IMR-90 (cell line): ENCODE results near the gene PCBP3. TPM values are rescaled to one million over a fixed set of nuclear protein-coding genes. Genes with fewer than 3 reads are reported as not detected.

Experiments
- ATAC-seq: fragments of 200-7000 bp; cut with Tn5 transposase; 2 replicates; pipeline ENCODE4 v1.9.1; 2020; ENCODE audit warnings: low read depth, mild to moderate bottlenecking, moderate library complexity
- BruUV-seq: library from RNA; stranded (reverse); fragments of 400-500 nt; replicated peaks from 2 replicates; lab custom pipeline; 2021; lab: Mats Ljungman, UMichigan
- CTCF ChIA-PET: fragments of 300-600 bp; formaldehyde crosslinking; extraction: SDS; loops from one replicate; lab custom pipeline; 2021; ENCODE audit warnings: antibody characterized with exemption; lab: Yijun Ruan, JAX
- POLR2A ChIA-PET: fragments of 300-600 bp; sonication (Branson Sonifier 250); formaldehyde crosslinking; loops from one replicate; lab custom pipeline; 2022; ENCODE audit warnings: antibody characterized with exemption; ENCODE audit not compliant: unreplicated experiment; lab: Charles Lee
- DNase-seq: peaks from one replicate; pipeline ENCODE4 v3.0.0; 2013
- H2AFZ ChIP-seq: replicated peaks from 2 replicates; pipeline ENCODE3; 2013; ENCODE audit warnings: low read length, mild to moderate bottlenecking; ENCODE audit not compliant: poor library complexity
- H2AK5ac ChIP-seq: 2 replicates; pipeline ENCODE4 v1.6.1; 2013; ENCODE audit warnings: low read depth, low read length, inconsistent platforms
- H2AK9ac ChIP-seq: replicated peaks from 2 replicates; pipeline ENCODE3; 2013; ENCODE audit warnings: mild to moderate bottlenecking, low read depth, low read length, moderate library complexity; ENCODE audit not compliant: poor library complexity
- H2BK120ac ChIP-seq: 2 replicates; pipeline ENCODE4 v1.6.1; 2013; ENCODE audit warnings: low read depth, low read length, inconsistent platforms
- H2BK15ac ChIP-seq: 3 replicates; pipeline ENCODE4 v1.6.1; 2013; ENCODE audit warnings: low read depth, low read length, inconsistent platforms
- H2BK20ac ChIP-seq: 2 replicates; pipeline ENCODE4 v1.6.1; 2013; ENCODE audit warnings: low read depth, mild to moderate bottlenecking, inconsistent platforms, low read length, moderate library complexity
- H2BK5ac ChIP-seq: 2 replicates; pipeline ENCODE4 v1.6.1; 2013; ENCODE audit warnings: mild to moderate bottlenecking, low read depth, low read length, inconsistent platforms; ENCODE audit not compliant: poor library complexity, severe bottlenecking
- H3K14ac ChIP-seq: replicated peaks from 2 replicates; pipeline ENCODE4 v1.6.1; 2013; ENCODE audit warnings: low read depth, low read length, inconsistent platforms
- H3K18ac ChIP-seq: 2 replicates; pipeline ENCODE4 v1.6.1; 2013; ENCODE audit warnings: low read depth, low read length, control low read depth
- H3K23ac ChIP-seq: 2 replicates; pipeline ENCODE4 v1.6.1; 2013; ENCODE audit warnings: low read depth, low read length, inconsistent platforms
- H3K27ac ChIP-seq: 2 replicates; pipeline ENCODE4 v1.5.1; 2013; ENCODE audit warnings: mild to moderate bottlenecking, control low read depth, low read length; ENCODE audit not compliant: insufficient read depth
- H3K27me3 ChIP-seq: 2 replicates; pipeline ENCODE4 v1.6.1; 2013; ENCODE audit warnings: low read length; ENCODE audit not compliant: control insufficient read depth, insufficient read depth
- H3K36me3 ChIP-seq: 2 replicates; pipeline ENCODE4 v1.6.1; 2013; ENCODE audit warnings: low read length, mixed read lengths; ENCODE audit not compliant: control insufficient read depth, insufficient read depth
- H3K4ac ChIP-seq: 2 replicates; pipeline ENCODE4 v1.6.1; 2013; ENCODE audit warnings: low read depth, low read length, inconsistent platforms
- H3K4me1 ChIP-seq: 2 replicates; pipeline ENCODE4 v1.6.1; 2013; ENCODE audit warnings: low read length, mixed read lengths; ENCODE audit not compliant: control insufficient read depth, insufficient read depth
- H3K4me2 ChIP-seq: 2 replicates; pipeline ENCODE4 v1.6.1; 2013; ENCODE audit warnings: low read depth, mild to moderate bottlenecking, control low read depth, low read length, moderate library complexity
- H3K4me3 ChIP-seq: 2 replicates; pipeline ENCODE4 v1.5.1; 2013; ENCODE audit warnings: low read depth, mild to moderate bottlenecking, control low read depth, low read length, moderate library complexity; ENCODE audit not compliant: insufficient read depth
- H3K56ac ChIP-seq: 2 replicates; pipeline ENCODE4 v1.6.1; 2013; ENCODE audit warnings: low read length, inconsistent platforms; ENCODE audit not compliant: insufficient read depth; ENCODE audit errors: extremely low read depth
- H3K79me1 ChIP-seq, 2 experiments: 2 replicates each; pipeline ENCODE4 v1.6.1; 2013; ENCODE audit warnings: low read length in 2 of 2, inconsistent platforms in 1 of 2, low read depth in 1 of 2
- H3K9ac ChIP-seq: 2 replicates; pipeline ENCODE4 v1.6.1; 2013; ENCODE audit warnings: low read depth, low read length, control low read depth
- H3K9me1 ChIP-seq: 2 replicates; pipeline ENCODE4 v1.6.1; 2013; ENCODE audit warnings: low read length, inconsistent platforms; ENCODE audit not compliant: insufficient read depth
- H3K9me3 ChIP-seq: 2 replicates; pipeline ENCODE4 v1.6.1; 2013; ENCODE audit warnings: low read length; ENCODE audit not compliant: control insufficient read depth, insufficient read depth
- H4K20me1 ChIP-seq: 2 replicates; pipeline ENCODE4 v1.6.1; 2013; ENCODE audit warnings: low read length, inconsistent platforms; ENCODE audit not compliant: insufficient read depth
- H4K5ac ChIP-seq: 2 replicates; pipeline ENCODE4 v1.6.1; 2013; ENCODE audit warnings: mild to moderate bottlenecking, low read depth, low read length, control low read depth
- H4K8ac ChIP-seq, 2 experiments: 2 replicates each; pipeline ENCODE4 v1.6.1; 2013; ENCODE audit warnings: low read depth in 2 of 2, low read length in 2 of 2, control low read depth in 1 of 2, inconsistent platforms in 1 of 2
- H4K91ac ChIP-seq: 2 replicates; pipeline ENCODE4 v1.6.1; 2013; ENCODE audit warnings: low read depth, low read length, inconsistent platforms; ENCODE audit not compliant: insufficient read depth
- BHLHE40 ChIP-seq: fragments of 150-350 bp; IDR thresholded peaks from 2 replicates; pipeline ENCODE4 v1.6.1; 2016; ENCODE audit warnings: mild to moderate bottlenecking, low read depth, low read length
- CEBPB ChIP-seq: IDR thresholded peaks from 2 replicates; pipeline ENCODE4 v1.6.1; 2012; ENCODE audit warnings: low read depth, low read length, improper control_type of control experiment
- CHD1 ChIP-seq: IDR thresholded peaks from 2 replicates; pipeline ENCODE4 v1.6.1; 2012; ENCODE audit warnings: low read depth, low read length, improper control_type of control experiment
- FOS ChIP-seq: fragments of 150-350 bp; IDR thresholded peaks from 2 replicates; pipeline ENCODE4 v1.6.1; 2016; ENCODE audit warnings: low read depth, low read length
- MAFK ChIP-seq: IDR thresholded peaks from 2 replicates; pipeline ENCODE4 v1.6.1; 2012; ENCODE audit warnings: low read depth, low read length, improper control_type of control experiment
- MAZ ChIP-seq: IDR thresholded peaks from 2 replicates; pipeline ENCODE4 v1.6.1; 2012; ENCODE audit warnings: low read depth, mild to moderate bottlenecking, low read length, improper control_type of control experiment, moderate library complexity, borderline replicate concordance
- MXI1 ChIP-seq: IDR thresholded peaks from 2 replicates; pipeline ENCODE4 v1.6.1; 2012; ENCODE audit warnings: low read depth, mild to moderate bottlenecking, low read length, moderate library complexity, borderline replicate concordance
- NFE2L2 ChIP-seq: fragments of 150-350 bp; IDR thresholded peaks from 2 replicates; pipeline ENCODE4 v1.6.1; 2016; ENCODE audit warnings: low read depth, mild to moderate bottlenecking, low read length
- POLR2A ChIP-seq: IDR thresholded peaks from 2 replicates; pipeline ENCODE4 v1.6.1; 2012; ENCODE audit warnings: mild to moderate bottlenecking, low read depth, low read length
- RAD21 ChIP-seq: IDR thresholded peaks from 2 replicates; pipeline ENCODE4 v1.6.1; 2012; ENCODE audit warnings: low read length, improper control_type of control experiment
- RCOR1 ChIP-seq: IDR thresholded peaks from 2 replicates; pipeline ENCODE4 v1.6.1; 2012; ENCODE audit warnings: mild to moderate bottlenecking, low read length, improper control_type of control experiment; ENCODE audit not compliant: insufficient replicate concordance
- RFX5 ChIP-seq: IDR thresholded peaks from 2 replicates; pipeline ENCODE4 v1.8.0; 2012; ENCODE audit warnings: low read depth, mild to moderate bottlenecking, low read length, moderate library complexity
- SMC3 ChIP-seq: fragments of 150-350 bp; IDR thresholded peaks from 2 replicates; pipeline ENCODE4 v1.6.1; 2016; ENCODE audit warnings: low read depth, mild to moderate bottlenecking, antibody characterized with exemption, low read length, moderate library complexity
- USF2 ChIP-seq: fragments of 150-350 bp; IDR thresholded peaks from 2 replicates; pipeline ENCODE4 v1.6.1; 2017; ENCODE audit warnings: mild to moderate bottlenecking, antibody characterized with exemption, low read length, low read depth
- WGBS, 2 experiments: methylation state at CpG; one replicate each; pipeline versions ENCODE4 v1.1.5 to v1.1.7; 2013; ENCODE audit warnings: missing lambda C conversion rate in 2 of 2; ENCODE audit not compliant: insufficient read length in 1 of 2; ENCODE audit errors: extremely low coverage in 2 of 2; 5-methylcytosine and 5-hydroxymethylcytosine counted together
- dilution Hi-C: fragments of 300-500 bp; cut with HindIII; formaldehyde crosslinking; loops from one replicate; pipeline ENCODE4 v1.14.3; 2018; ENCODE audit warnings: low sequenced_read_pairs; ENCODE audit not compliant: unreplicated experiment
- in situ Hi-C: fragments of 300-500 bp; cut with MboI; formaldehyde crosslinking; loops from 3 replicates; pipeline ENCODE4 v1.14.3; 2019; ENCODE audit warnings: low sequenced_read_pairs, inconsistent platforms, mixed read lengths
- intact Hi-C: fragments of 100-400 bp; cut with micrococcal nuclease; formaldehyde crosslinking; loops from 2 replicates; pipeline ENCODE4 v1.10.0; 2022
- polyA plus RNA-seq, 3 experiments: library from polyadenylated mRNA; depleted of rRNA; stranded (reverse); fragments of >200 nt; gene quantifications; 2 replicates each; pipeline ENCODE4 v1.2.3, GENCODE V29; 2012; ENCODE audit warnings: low replicate concordance in 1 of 3
- total RNA-seq: library from RNA; depleted of rRNA; stranded (reverse); fragments of >200 nt; gene quantifications from 2 replicates; pipeline ENCODE4 v1.2.3, GENCODE V29; 2012
- TF ChIP-seq, protein P1 (sequence below): conservative IDR thresholded peaks from 2 replicates; pipeline ENCODE4 v1.5.1; 2012; ENCODE audit warnings: mild to moderate bottlenecking, low read depth, low read length, improper control_type of control experiment
- TF ChIP-seq, protein P2 (sequence below): fragments of 150-350 bp; IDR thresholded peaks from 2 replicates; pipeline ENCODE4 v1.6.1; 2016; ENCODE audit warnings: low read depth, mild to moderate bottlenecking, low read length, moderate library complexity, borderline replicate concordance

PCBP3 gene
- total and polyA plus RNA-seq, 2 of the 4 experiments (the other 2 are of a cell fraction) = 2.9 to 3.9 TPM

DNA sequence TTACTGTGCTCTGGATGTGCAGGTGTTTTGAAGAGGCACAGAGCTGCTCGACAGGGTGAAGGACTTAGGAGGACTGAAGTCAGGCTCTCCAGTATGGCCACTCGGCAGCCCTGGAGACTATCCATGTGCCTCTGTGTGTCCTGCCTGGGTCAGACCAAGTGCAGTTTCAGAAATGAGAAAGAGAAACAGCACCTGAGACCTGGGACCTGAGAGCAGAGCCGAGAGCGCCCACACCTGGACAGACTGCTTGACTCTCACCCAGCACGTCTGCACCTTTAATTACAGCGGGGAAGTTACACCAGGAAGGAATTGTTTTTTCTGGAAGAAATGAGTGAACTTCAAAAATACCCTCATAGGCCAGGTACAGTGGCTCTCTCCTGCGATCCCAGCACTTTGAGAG, 278.4 kb downstream of the PCBP3 start:
- H3K9me1 ChIP-seq = peaks cover 14% of the 10 kb centered on the region
- 100% methylated on average over 2 of the region's 7 CpGs; no CpG with 5 or more reads in 1 of the 2 experiments for WGBS, 2 experiments
- peak overlapping the region; percentile 100 for H2BK15ac ChIP-seq

More for the DNA sequence above, 278.4 kb downstream of the PCBP3 start:
- ChIA-PET CTCF (interaction anchor here (1.3 kb wide), 1 partner anchor 366 kb away, joined by 4 read pairs; no protein-coding TSS in a partner anchor), POLR2A (no interaction called here)
- H2AK5ac ChIP-seq = peak overlapping the region; percentile 100
- peak overlapping the region; percentile 79 for H3K14ac ChIP-seq
- peak overlapping the region; percentile 81; the same call in 1 of the 2 replicates for H3K23ac ChIP-seq
- peak overlapping the region; percentile 100 for H4K91ac ChIP-seq
- no TSS peak for BruUV-seq
- H3K27ac ChIP-seq = peak overlapping the region; percentile 74
- peak overlapping the region; percentile 98 for H2AK9ac ChIP-seq
- no peaks in the 10 kb centered on the region for H4K20me1 ChIP-seq
- intact Hi-C loops (loop anchor here (5.0 kb wide), 4 partner anchors 40 to 630 kb away; no protein-coding TSS in a partner anchor), dilution Hi-C loops (no loop called here), in situ Hi-C loops (loop anchor here (10.0 kb wide), 1 partner anchor 357 kb away; no protein-coding TSS in a partner anchor)
- H3K4ac ChIP-seq = peak overlapping the region; percentile 98
- H3K56ac ChIP-seq = peak overlapping the region; percentile 21; the same call in 1 of the 2 replicates
- no peaks in the 10 kb centered on the region for H3K9me3 ChIP-seq
- peak overlapping the region; percentile 94 for H4K5ac ChIP-seq
- no peaks in the 10 kb centered on the region for H3K36me3 ChIP-seq
- TF ChIP-seq USF2 = no peak
- no peak for TF ChIP-seq BHLHE40
- TF ChIP-seq MAZ = no peak
- TF ChIP-seq FOS = no peak
- TF ChIP-seq RFX5 = no peak
- TF ChIP-seq RCOR1 = no peak
- no peak for TF ChIP-seq MAFK
- TF ChIP-seq CHD1 = no peak
- TF ChIP-seq, protein P1, sequence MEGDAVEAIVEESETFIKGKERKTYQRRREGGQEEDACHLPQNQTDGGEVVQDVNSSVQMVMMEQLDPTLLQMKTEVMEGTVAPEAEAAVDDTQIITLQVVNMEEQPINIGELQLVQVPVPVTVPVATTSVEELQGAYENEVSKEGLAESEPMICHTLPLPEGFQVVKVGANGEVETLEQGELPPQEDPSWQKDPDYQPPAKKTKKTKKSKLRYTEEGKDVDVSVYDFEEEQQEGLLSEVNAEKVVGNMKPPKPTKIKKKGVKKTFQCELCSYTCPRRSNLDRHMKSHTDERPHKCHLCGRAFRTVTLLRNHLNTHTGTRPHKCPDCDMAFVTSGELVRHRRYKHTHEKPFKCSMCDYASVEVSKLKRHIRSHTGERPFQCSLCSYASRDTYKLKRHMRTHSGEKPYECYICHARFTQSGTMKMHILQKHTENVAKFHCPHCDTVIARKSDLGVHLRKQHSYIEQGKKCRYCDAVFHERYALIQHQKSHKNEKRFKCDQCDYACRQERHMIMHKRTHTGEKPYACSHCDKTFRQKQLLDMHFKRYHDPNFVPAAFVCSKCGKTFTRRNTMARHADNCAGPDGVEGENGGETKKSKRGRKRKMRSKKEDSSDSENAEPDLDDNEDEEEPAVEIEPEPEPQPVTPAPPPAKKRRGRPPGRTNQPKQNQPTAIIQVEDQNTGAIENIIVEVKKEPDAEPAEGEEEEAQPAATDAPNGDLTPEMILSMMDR = no peak
- TF ChIP-seq SMC3 = no peak
- TF ChIP-seq MXI1 = no peak
- TF ChIP-seq CEBPB = no peak
- no peak for TF ChIP-seq RAD21
- no peak for TF ChIP-seq NFE2L2
- TF ChIP-seq, protein P2, sequence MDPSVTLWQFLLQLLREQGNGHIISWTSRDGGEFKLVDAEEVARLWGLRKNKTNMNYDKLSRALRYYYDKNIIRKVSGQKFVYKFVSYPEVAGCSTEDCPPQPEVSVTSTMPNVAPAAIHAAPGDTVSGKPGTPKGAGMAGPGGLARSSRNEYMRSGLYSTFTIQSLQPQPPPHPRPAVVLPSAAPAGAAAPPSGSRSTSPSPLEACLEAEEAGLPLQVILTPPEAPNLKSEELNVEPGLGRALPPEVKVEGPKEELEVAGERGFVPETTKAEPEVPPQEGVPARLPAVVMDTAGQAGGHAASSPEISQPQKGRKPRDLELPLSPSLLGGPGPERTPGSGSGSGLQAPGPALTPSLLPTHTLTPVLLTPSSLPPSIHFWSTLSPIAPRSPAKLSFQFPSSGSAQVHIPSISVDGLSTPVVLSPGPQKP = no peak
- TF ChIP-seq POLR2A = no peak
- H2BK20ac ChIP-seq = peak overlapping the region; percentile 98
- H3K4me1 ChIP-seq = peaks cover 13% of the 10 kb centered on the region
- H3K79me1 ChIP-seq = no peaks in the 10 kb centered on the region; a peak in 1 of 4 replicates
- H2AFZ ChIP-seq = peak overlapping the region; percentile 68
- H3K4me2 ChIP-seq = no peak overlapping the region
- H3K9ac ChIP-seq = peak overlapping the region; percentile 5; the same call in 1 of the 2 replicates
- H3K18ac ChIP-seq = peak overlapping the region; percentile 94
- H4K8ac ChIP-seq = peak overlapping the region; percentile 91 to 95
- H3K27me3 ChIP-seq = no peaks in the 10 kb centered on the region
- no peak overlapping the region for H3K4me3 ChIP-seq
- peak overlapping the region; percentile 99 for H2BK120ac ChIP-seq
- peak overlapping the region; percentile 86 for H2BK5ac ChIP-seq
- ATAC-seq (no peak), DNase-seq (no peak)
